HFFc6 (cell line): ENCODE results near the gene MRPL40. TPM values are rescaled to one million over a fixed set of nuclear protein-coding genes. Genes with fewer than 3 reads are reported as not detected.

ENCODE experiments used
- DNase-seq: peaks from one replicate; pipeline ENCODE4 v3.0.0-alpha.2; 2018
- H3K27ac Mint-ChIP-seq: 2 replicates; pipeline ENCODE4 v1.8.0; 2020; ENCODE audit warnings: mild to moderate bottlenecking, mixed read lengths
- H3K27me3 Mint-ChIP-seq: 2 replicates; pipeline ENCODE4 v1.8.0; 2021; ENCODE audit warnings: mild to moderate bottlenecking, moderate library complexity, mixed read lengths; ENCODE audit not compliant: insufficient read depth
- H3K36me3 Mint-ChIP-seq: 2 replicates; pipeline ENCODE4 v1.8.0; 2021; ENCODE audit warnings: low read depth, mixed read lengths
- H3K4me1 Mint-ChIP-seq: 2 replicates; pipeline ENCODE4 v1.8.0; 2020; ENCODE audit warnings: low read depth, mixed read lengths
- H3K4me3 Mint-ChIP-seq: 2 replicates; pipeline ENCODE4 v1.8.0; 2020; ENCODE audit warnings: mild to moderate bottlenecking, moderate library complexity, mixed read lengths
- H3K9me3 Mint-ChIP-seq: 2 replicates; pipeline ENCODE4 v1.8.0; 2020; ENCODE audit warnings: mild to moderate bottlenecking, mixed read lengths
- CTCF ChIP-seq: fragments of 200-600 bp; sonication (generic); IDR thresholded peaks from 2 replicates; pipeline ENCODE4 v1.5.0; 2021; ENCODE audit warnings: antibody characterized with exemption, mild to moderate bottlenecking
- total RNA-seq, 6 experiments: library from RNA; stranded (reverse); fragmentation: NEBNext Ultra II Directional; extraction: Animal tissue kit (Norgen Biotek cat#: 25700); gene quantifications; 2 replicates in 1 of 6; 3 replicates in 5 of 6; pipeline ENCODE4 v1.2.3, GENCODE V29; 2021

The MRPL40 gene
- total RNA-seq, 6 experiments from 2014 or later: 44.6 to 52.6 (median 47.5) TPM

GRCh38 chr22:19448076-19448607 lies 15.8 kb downstream of the MRPL40 start:
- TF ChIP-seq CTCF: no peak
- Mint-ChIP-seq H3K4me1 (peaks cover 22% of the 10 kb centered on the region), H3K4me3 (peak overlapping the region; percentile 89), H3K27me3 (peaks cover 5% of the 10 kb centered on the region), H3K36me3 (peaks cover 19% of the 10 kb centered on the region), H3K9me3 (no peaks in the 10 kb centered on the region), H3K27ac (peak overlapping the region; percentile 82)
- DNase-seq: peak; percentile 43

GRCh38 chr22:19448739-19449421 lies 16.5 kb downstream of the MRPL40 start:
- TF ChIP-seq CTCF: no peak
- Mint-ChIP-seq H3K9me3 (no peaks in the 10 kb centered on the region), H3K27me3 (peaks cover 5% of the 10 kb centered on the region), H3K27ac (no peak overlapping the region), H3K36me3 (peaks cover 21% of the 10 kb centered on the region), H3K4me1 (peaks cover 22% of the 10 kb centered on the region), H3K4me3 (peak overlapping the region; percentile 89; the same call in 1 of the 2 replicates)
- no peak for DNase-seq

- peaks cover 5% of the 10 kb centered on the region for H3K27me3 Mint-ChIP-seq
- DNase-seq: no peak
- no peak for TF ChIP-seq CTCF
- no peak overlapping the region for H3K27ac Mint-ChIP-seq
- peaks cover 26% of the 10 kb centered on the region for H3K36me3 Mint-ChIP-seq
- no peaks in the 10 kb centered on the region for H3K9me3 Mint-ChIP-seq
- peaks cover 22% of the 10 kb centered on the region for H3K4me1 Mint-ChIP-seq
- no peak overlapping the region for H3K4me3 Mint-ChIP-seq
These were observed 17.1 kb downstream of the MRPL40 start for GRCh38 chr22:19449422-19449767.

- H3K36me3 Mint-ChIP-seq: peaks cover 33% of the 10 kb centered on the region
- H3K4me1 Mint-ChIP-seq: peaks cover 29% of the 10 kb centered on the region
- no peak for TF ChIP-seq CTCF
- no peaks in the 10 kb centered on the region for H3K9me3 Mint-ChIP-seq
- no peak for DNase-seq
- peaks cover 5% of the 10 kb centered on the region for H3K27me3 Mint-ChIP-seq
- no peak overlapping the region; the same call in 1 of the 2 replicates for H3K27ac Mint-ChIP-seq
- no peak overlapping the region for H3K4me3 Mint-ChIP-seq
These were observed 18.2 kb downstream of the MRPL40 start for GRCh38 chr22:19450363-19451175.

GRCh38 chr22:19451570-19451969 lies 19.2 kb downstream of the MRPL40 start:
- H3K27ac Mint-ChIP-seq: no peak overlapping the region
- H3K9me3 Mint-ChIP-seq: no peaks in the 10 kb centered on the region
- peaks cover 33% of the 10 kb centered on the region for H3K4me1 Mint-ChIP-seq
- no peak for DNase-seq
- peaks cover 37% of the 10 kb centered on the region for H3K36me3 Mint-ChIP-seq
- H3K27me3 Mint-ChIP-seq: peaks cover 5% of the 10 kb centered on the region
- no peak for TF ChIP-seq CTCF
- H3K4me3 Mint-ChIP-seq: no peak overlapping the region
